Common myeloid progenitor, CD34-positive (primary cell): Measurements from ENCODE around the gene GRIP2.

ENCODE experiments used
- CTCF ChIA-PET: fragments of 350-600 bp; sonication (Branson Sonifier 250); formaldehyde crosslinking; loops from one replicate; lab custom pipeline; 2021; ENCODE audit warnings: antibody characterized with exemption; lab: Charles Lee
- POLR2A ChIA-PET: fragments of 350-600 bp; sonication (Branson Sonifier 250); formaldehyde crosslinking; loops from one replicate; lab custom pipeline; 2021; ENCODE audit warnings: antibody characterized with exemption; lab: Charles Lee
- DNase-seq, 3 donors: peaks; one replicate each; pipeline versions ENCODE4 v3.0.0 to v3.0.0-alpha.2; 2013
- H3K27ac ChIP-seq, 2 experiments: 1 replicate in 1 of 2; 2 replicates in 1 of 2; pipeline ENCODE4 v1.7.0; 2013; ENCODE audit warnings: inconsistent platforms in 2 of 2, low read length in 2 of 2, mild to moderate bottlenecking in 2 of 2, low read depth in 1 of 2, moderate library complexity in 1 of 2; ENCODE audit not compliant: severe bottlenecking in 2 of 2, insufficient read depth in 1 of 2, poor library complexity in 1 of 2
- H3K27me3 ChIP-seq, 5 experiments: replicated peaks in 2 of 5; 1 replicate in 3 of 5; 2 replicates in 2 of 5; pipeline versions ENCODE4 v1.6.1 to v1.7.0; 2013; ENCODE audit warnings: low read length in 4 of 5, mild to moderate bottlenecking in 2 of 5, moderate library complexity in 2 of 5, inconsistent platforms in 1 of 5; ENCODE audit not compliant: insufficient read depth in 5 of 5, control insufficient read depth in 4 of 5
- H3K36me3 ChIP-seq, 4 experiments: 1 replicate in 2 of 4; 2 replicates in 2 of 4; pipeline versions ENCODE4 v1.6.1 to v1.7.0; 2013; ENCODE audit warnings: low read length in 3 of 4, control low read depth in 1 of 4, mild to moderate bottlenecking in 1 of 4; ENCODE audit not compliant: control insufficient read depth in 4 of 4, insufficient read depth in 4 of 4
- H3K4me1 ChIP-seq, 4 experiments: 1 replicate in 3 of 4; 2 replicates in 1 of 4; pipeline versions ENCODE4 v1.6.1 to v1.7.1; 2013; ENCODE audit warnings: low read length in 3 of 4, mild to moderate bottlenecking in 3 of 4, control low read depth in 1 of 4, inconsistent platforms in 1 of 4, moderate library complexity in 1 of 4; ENCODE audit not compliant: control insufficient read depth in 4 of 4, insufficient read depth in 4 of 4; ENCODE audit errors: control extremely low read depth in 1 of 4
- H3K4me3 ChIP-seq, 7 experiments: 1 replicate in 4 of 7; 2 replicates in 3 of 7; pipeline versions ENCODE4 v1.5.1 to v1.7.0; 2013; ENCODE audit warnings: mild to moderate bottlenecking in 7 of 7, low read length in 6 of 7, moderate library complexity in 6 of 7, inconsistent platforms in 2 of 7, low read depth in 2 of 7, control low read depth in 1 of 7; ENCODE audit not compliant: insufficient read depth in 4 of 7, control insufficient read depth in 1 of 7; ENCODE audit errors: extremely low read depth in 1 of 7
- H3K9me3 ChIP-seq, 5 experiments: 1 replicate in 4 of 5; 2 replicates in 1 of 5; pipeline versions ENCODE4 v1.6.1 to v1.7.1; 2013; ENCODE audit warnings: low read length in 4 of 5, mild to moderate bottlenecking in 2 of 5, inconsistent platforms in 1 of 5, low read depth in 1 of 5, moderate library complexity in 1 of 5; ENCODE audit not compliant: control insufficient read depth in 4 of 5, insufficient read depth in 2 of 5; ENCODE audit errors: control extremely low read depth in 1 of 5
- WGBS: methylation state at CpG from one replicate; pipeline ENCODE4 v1.1.5; 2013; ENCODE audit not compliant: insufficient coverage; 5-methylcytosine and 5-hydroxymethylcytosine counted together

Gene GRIP2

GRCh38 chr3:14508505-14508819, 31.7 kb downstream of the GRIP2 start:
- DNase-seq: no peak
- ChIA-PET CTCF (interaction anchor here (1.0 to 4.7 kb wide), 8 partner anchors 10 to 51 kb away, joined by 3 to 26 read pairs (median 7); no protein-coding TSS in a partner anchor), POLR2A (no interaction called here)
- 55% methylated on average over 2 of the region's 3 CpGs for WGBS
- no peak overlapping the region for H3K27ac ChIP-seq
- H3K27me3 ChIP-seq: no peaks in the 10 kb centered on the region
- no peak overlapping the region for H3K4me3 ChIP-seq
- no peaks in the 10 kb centered on the region for H3K4me1 ChIP-seq
- no peaks in the 10 kb centered on the region for H3K36me3 ChIP-seq
- no peaks in the 10 kb centered on the region for H3K9me3 ChIP-seq

- no peaks in the 10 kb centered on the region for H3K27me3 ChIP-seq
- H3K4me3 ChIP-seq: no peak overlapping the region
- WGBS: 96% methylated on average over 4 of the region's 6 CpGs
- no peaks in the 10 kb centered on the region for H3K36me3 ChIP-seq
- H3K9me3 ChIP-seq: peaks cover 0 to 5% (median 3%) of the 10 kb centered on the region in 5 experiments
- DNase-seq: peak in 2 of 3 donors; percentile 8 to 13
- H3K4me1 ChIP-seq: no peaks in the 10 kb centered on the region
- CTCF ChIA-PET: interaction anchor here (1.0 to 4.7 kb wide), 9 partner anchors 9 to 98 kb away, joined by 3 to 26 read pairs (median 5); no protein-coding TSS in a partner anchor
- POLR2A ChIA-PET: no interaction called here
- H3K27ac ChIP-seq: no peak overlapping the region
Measured at GRCh38 chr3:14507757-14508504, 32.2 kb downstream of the GRIP2 start.

GRCh38 chr3:14507305-14507741, 32.8 kb downstream of the GRIP2 start:
- ChIA-PET CTCF (interaction anchor here (1.3 to 4.2 kb wide), 4 partner anchors 24 to 98 kb away, joined by 3 to 26 read pairs (median 6); no protein-coding TSS in a partner anchor), POLR2A (no interaction called here)
- no peaks in the 10 kb centered on the region for H3K27me3 ChIP-seq
- no peaks in the 10 kb centered on the region for H3K4me1 ChIP-seq
- H3K4me3 ChIP-seq: no peak overlapping the region
- DNase-seq: peak in 2 of 3 donors; percentile 22 to 53
- 69% methylated on average over 13 of the region's 13 CpGs for WGBS
- H3K9me3 ChIP-seq: peaks cover 0 to 11% (median 4%) of the 10 kb centered on the region in 5 experiments
- H3K36me3 ChIP-seq: no peaks in the 10 kb centered on the region
- H3K27ac ChIP-seq: no peak overlapping the region

- Histone ChIP-seq H3K27me3 (no peaks in the 10 kb centered on the region), H3K9me3 (peaks cover 0 to 11% (median 6%) of the 10 kb centered on the region in 5 experiments), H3K4me3 (no peak overlapping the region), H3K27ac (no peak overlapping the region), H3K36me3 (no peaks in the 10 kb centered on the region), H3K4me1 (no peaks in the 10 kb centered on the region)
- ChIA-PET POLR2A (no interaction called here), CTCF (interaction anchor here (1.3 kb wide), 2 partner anchors 28 to 99 kb away, joined by 3 read pairs; no protein-coding TSS in a partner anchor)
- DNase-seq: no peak
- WGBS: 92% methylated on average over 13 of the region's 15 CpGs
Measured at GRCh38 chr3:14506626-14507304, 33.4 kb downstream of the GRIP2 start.

- no peak overlapping the region for H3K27ac ChIP-seq
- DNase-seq: no peak
- H3K36me3 ChIP-seq: no peaks in the 10 kb centered on the region
- 90% methylated on average over 13 of the region's 16 CpGs for WGBS
- ChIA-PET CTCF (interaction anchor here (0.8 to 1.8 kb wide), 2 partner anchors 30 to 141 kb away, joined by 4 to 5 read pairs; no protein-coding TSS in a partner anchor), POLR2A (no interaction called here)
- H3K4me1 ChIP-seq: no peaks in the 10 kb centered on the region
- H3K4me3 ChIP-seq: no peak overlapping the region
- peaks cover 0 to 17% (median 6%) of the 10 kb centered on the region in 5 experiments for H3K9me3 ChIP-seq
- H3K27me3 ChIP-seq: no peaks in the 10 kb centered on the region
Measured at GRCh38 chr3:14505803-14506500, 34.2 kb downstream of the GRIP2 start.

GRCh38 chr3:14505001-14505802, 34.9 kb downstream of the GRIP2 start:
- POLR2A ChIA-PET: no interaction called here
- no peak for DNase-seq
- H3K4me3 ChIP-seq: no peak overlapping the region
- H3K27me3 ChIP-seq: peaks cover 0 to under 1% (median 0%) of the 10 kb centered on the region in 5 experiments
- CTCF ChIA-PET: interaction anchor here (0.6 to 1.8 kb wide), 4 partner anchors 16 to 142 kb away, joined by 3 to 5 read pairs (median 4); no protein-coding TSS in a partner anchor
- no peaks in the 10 kb centered on the region for H3K36me3 ChIP-seq
- WGBS: 93% methylated on average over 16 of the region's 22 CpGs
- no peak overlapping the region for H3K27ac ChIP-seq
- H3K4me1 ChIP-seq: no peaks in the 10 kb centered on the region
- H3K9me3 ChIP-seq: peaks cover 0 to 17% (median 6%) of the 10 kb centered on the region in 5 experiments
